ENCODE measurements around the gene RGCC. TPM values are rescaled to one million over a fixed set of nuclear protein-coding genes. Genes with fewer than 3 reads are reported as not detected.

The RGCC gene
- total RNA-seq, 4 donors from 2014 or later, result 4.6 to 65.2 (median 10.8) TPM

GRCh38 chr13:41492432-41493260 is 35.3 kb downstream of the RGCC start:
- Histone ChIP-seq H3K27ac (peak overlapping the region; percentile 61 to 79 (median 71)), H3K9me3 (no peaks in the 10 kb centered on the region), H3K36me3 (no peaks in the 10 kb centered on the region), H3K4me3 (no peak overlapping the region), H3K27me3 (no peaks in the 10 kb centered on the region), H3K4me1 (peaks cover 0 to 13% (median 6%) of the 10 kb centered on the region in 4 donors)
- TF ChIP-seq POLR2A (IDR thresholded peaks at IDR 0.05) (no peak), CTCF (IDR thresholded peaks at IDR 0.05) (no peak)
- DNase-seq, result no peak

- Histone ChIP-seq H3K9me3 (no peaks in the 10 kb centered on the region), H3K27ac (no peak overlapping the region), H3K36me3 (no peaks in the 10 kb centered on the region), H3K27me3 (no peaks in the 10 kb centered on the region), H3K4me1 (peaks cover 0 to 13% (median 6%) of the 10 kb centered on the region in 4 donors), H3K4me3 (no peak overlapping the region)
- TF ChIP-seq CTCF (IDR thresholded peaks at IDR 0.05), result no peak
- TF ChIP-seq POLR2A (IDR thresholded peaks at IDR 0.05), result no peak
- no peak for DNase-seq
Observed at GRCh38 chr13:41494202-41494601, 36.9 kb downstream of the RGCC start.

GRCh38 chr13:41495044-41495443 is 37.7 kb downstream of the RGCC start:
- Histone ChIP-seq H3K9me3 (no peaks in the 10 kb centered on the region), H3K36me3 (no peaks in the 10 kb centered on the region), H3K4me3 (no peak overlapping the region), H3K4me1 (peaks cover 0 to 13% (median 6%) of the 10 kb centered on the region in 4 donors), H3K27me3 (no peaks in the 10 kb centered on the region), H3K27ac (no peak overlapping the region)
- TF ChIP-seq POLR2A (IDR thresholded peaks at IDR 0.05), result no peak
- no peak for TF ChIP-seq CTCF (IDR thresholded peaks at IDR 0.05)
- no peak for DNase-seq

GRCh38 chr13:41496420-41497234 is 39.3 kb downstream of the RGCC start:
- Histone ChIP-seq H3K27ac (no peak overlapping the region), H3K36me3 (no peaks in the 10 kb centered on the region), H3K4me1 (peaks cover 0 to 22% (median 11%) of the 10 kb centered on the region in 4 donors), H3K9me3 (no peaks in the 10 kb centered on the region), H3K27me3 (no peaks in the 10 kb centered on the region), H3K4me3 (no peak overlapping the region)
- TF ChIP-seq POLR2A (IDR thresholded peaks at IDR 0.05), result no peak
- no peak for TF ChIP-seq CTCF (IDR thresholded peaks at IDR 0.05)
- no peak for DNase-seq

- Histone ChIP-seq H3K4me1 (peaks cover 0 to 23% (median 7%) of the 10 kb centered on the region in 4 donors), H3K4me3 (no peak overlapping the region), H3K27ac (no peak overlapping the region), H3K36me3 (no peaks in the 10 kb centered on the region), H3K9me3 (no peaks in the 10 kb centered on the region), H3K27me3 (no peaks in the 10 kb centered on the region)
- no peak for DNase-seq
- no peak for TF ChIP-seq CTCF (IDR thresholded peaks at IDR 0.05)
- no peak for TF ChIP-seq POLR2A (IDR thresholded peaks at IDR 0.05)
Observed at GRCh38 chr13:41497436-41497835, 40.1 kb downstream of the RGCC start.

Data from Peyer's patch (tissue), 4 donors.